ENCODE results near the gene MTHFD1L. TPM values are rescaled to one million over a fixed set of nuclear protein-coding genes. Genes with fewer than 3 reads are reported as not detected.

MTHFD1L gene
- total RNA-seq, 4 donors from 2014 or later, result 2.5 to 7.1 (median 4.2) TPM

DNA sequence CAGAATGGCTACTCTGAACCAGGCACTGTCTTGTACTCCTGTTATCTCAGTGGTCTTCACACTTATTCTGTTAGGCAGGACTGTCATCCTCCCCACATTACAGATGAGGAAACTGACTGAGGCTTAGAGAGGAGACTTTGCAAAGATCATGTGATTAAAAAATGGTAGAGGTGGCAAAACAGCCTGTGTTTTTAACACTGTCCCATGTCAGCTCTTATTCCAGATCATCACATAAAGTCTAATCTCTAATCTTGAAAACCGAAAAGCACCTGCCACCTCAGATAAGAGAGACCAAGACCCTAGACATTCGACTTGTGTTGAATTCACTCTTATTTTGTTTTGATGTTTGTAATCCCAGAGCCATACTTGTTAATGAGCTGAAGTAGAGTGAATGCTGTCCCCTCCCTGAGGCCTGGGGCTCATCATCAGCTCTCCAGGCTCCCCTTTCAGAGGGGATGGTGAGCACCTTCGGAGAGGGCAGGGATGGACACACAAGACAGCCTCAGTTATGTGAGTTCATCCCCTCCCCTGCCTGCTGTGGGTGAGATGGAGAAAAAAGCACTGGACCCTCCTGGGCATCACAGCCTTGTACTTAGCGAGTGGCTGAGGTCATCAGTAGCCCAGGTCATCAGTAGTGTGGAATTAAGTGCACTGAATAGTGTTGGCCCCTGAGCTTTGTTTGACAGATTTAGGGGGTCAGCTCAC is 30.6 kb downstream of the MTHFD1L start:
- Histone ChIP-seq H3K27ac (replicated peaks in 1 of 4) (no peak overlapping the region), H3K9me3 (no peaks in the 10 kb centered on the region), H3K4me3 (no peak overlapping the region), H3K27me3 (no peaks in the 10 kb centered on the region), H3K4me1 (peaks cover 8 to 19% (median 12%) of the 10 kb centered on the region in 4 donors), H3K36me3 (peaks cover 0 to 4% (median 0%) of the 10 kb centered on the region in 4 donors)
- DNase-seq (ENCODE audit: extremely low spot score), result no peak
- intact Hi-C loops (cut with DNase I), result loop anchor here (10.0 kb wide), 1 partner anchor 579 kb away; no protein-coding TSS in a partner anchor
- TF ChIP-seq POLR2A (IDR thresholded peaks at IDR 0.05; ENCODE audit: low read depth), result no peak
- TF ChIP-seq, protein P1, sequence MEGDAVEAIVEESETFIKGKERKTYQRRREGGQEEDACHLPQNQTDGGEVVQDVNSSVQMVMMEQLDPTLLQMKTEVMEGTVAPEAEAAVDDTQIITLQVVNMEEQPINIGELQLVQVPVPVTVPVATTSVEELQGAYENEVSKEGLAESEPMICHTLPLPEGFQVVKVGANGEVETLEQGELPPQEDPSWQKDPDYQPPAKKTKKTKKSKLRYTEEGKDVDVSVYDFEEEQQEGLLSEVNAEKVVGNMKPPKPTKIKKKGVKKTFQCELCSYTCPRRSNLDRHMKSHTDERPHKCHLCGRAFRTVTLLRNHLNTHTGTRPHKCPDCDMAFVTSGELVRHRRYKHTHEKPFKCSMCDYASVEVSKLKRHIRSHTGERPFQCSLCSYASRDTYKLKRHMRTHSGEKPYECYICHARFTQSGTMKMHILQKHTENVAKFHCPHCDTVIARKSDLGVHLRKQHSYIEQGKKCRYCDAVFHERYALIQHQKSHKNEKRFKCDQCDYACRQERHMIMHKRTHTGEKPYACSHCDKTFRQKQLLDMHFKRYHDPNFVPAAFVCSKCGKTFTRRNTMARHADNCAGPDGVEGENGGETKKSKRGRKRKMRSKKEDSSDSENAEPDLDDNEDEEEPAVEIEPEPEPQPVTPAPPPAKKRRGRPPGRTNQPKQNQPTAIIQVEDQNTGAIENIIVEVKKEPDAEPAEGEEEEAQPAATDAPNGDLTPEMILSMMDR (IDR thresholded peaks at IDR 0.05), result no peak
- TF ChIP-seq POLR2AphosphoS5 (IDR thresholded peaks at IDR 0.05), result no peak
- TF ChIP-seq EP300 (IDR thresholded peaks at IDR 0.05), result no peak
- WGBS, result 70% methylated on average over 4 of the region's 4 CpGs

DNA sequence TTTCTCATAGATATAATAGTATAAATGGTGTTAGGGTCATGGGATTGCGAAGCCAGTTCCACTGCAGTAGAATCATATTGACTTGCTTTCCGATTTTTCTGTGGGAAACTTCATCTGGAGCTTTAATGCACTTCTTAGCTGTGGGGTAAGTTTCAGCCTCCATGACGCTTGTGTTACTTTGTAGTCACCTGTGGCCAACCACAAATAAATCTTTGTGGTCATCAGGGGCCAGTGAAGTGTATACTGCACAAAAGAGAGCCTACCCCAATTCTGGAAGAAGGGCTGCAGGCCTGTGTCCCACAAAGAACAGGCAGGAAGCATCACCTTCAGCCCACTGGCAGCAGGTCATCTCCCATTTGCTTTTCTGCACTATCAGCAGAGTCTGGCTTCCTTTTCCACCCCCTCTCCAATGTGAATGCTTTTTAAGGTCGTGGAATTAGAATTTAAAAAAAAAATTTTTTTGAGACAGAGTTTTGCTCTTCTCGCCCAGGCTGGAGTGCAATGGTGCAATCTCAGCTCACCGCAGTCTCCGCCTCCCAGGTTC is 32.0 kb downstream of the MTHFD1L start:
- intact Hi-C loops (cut with DNase I), result loop anchor here (10.0 kb wide), 1 partner anchor 577 kb away; no protein-coding TSS in a partner anchor
- Histone ChIP-seq H3K4me1 (peaks cover 7 to 14% (median 8%) of the 10 kb centered on the region in 4 donors), H3K4me3 (no peak overlapping the region), H3K27ac (replicated peaks in 1 of 4) (no peak overlapping the region), H3K9me3 (no peaks in the 10 kb centered on the region), H3K27me3 (no peaks in the 10 kb centered on the region), H3K36me3 (peaks cover 0 to 4% (median 0%) of the 10 kb centered on the region in 4 donors)
- TF ChIP-seq, protein P1 (IDR thresholded peaks at IDR 0.05), result no peak
- TF ChIP-seq POLR2A (IDR thresholded peaks at IDR 0.05; ENCODE audit: low read depth), result no peak
- no peak for TF ChIP-seq EP300 (IDR thresholded peaks at IDR 0.05)
- TF ChIP-seq POLR2AphosphoS5 (IDR thresholded peaks at IDR 0.05), result no peak
- 91% methylated on average over 7 of the region's 7 CpGs for WGBS
- no peak for DNase-seq (ENCODE audit: extremely low spot score)

DNA sequence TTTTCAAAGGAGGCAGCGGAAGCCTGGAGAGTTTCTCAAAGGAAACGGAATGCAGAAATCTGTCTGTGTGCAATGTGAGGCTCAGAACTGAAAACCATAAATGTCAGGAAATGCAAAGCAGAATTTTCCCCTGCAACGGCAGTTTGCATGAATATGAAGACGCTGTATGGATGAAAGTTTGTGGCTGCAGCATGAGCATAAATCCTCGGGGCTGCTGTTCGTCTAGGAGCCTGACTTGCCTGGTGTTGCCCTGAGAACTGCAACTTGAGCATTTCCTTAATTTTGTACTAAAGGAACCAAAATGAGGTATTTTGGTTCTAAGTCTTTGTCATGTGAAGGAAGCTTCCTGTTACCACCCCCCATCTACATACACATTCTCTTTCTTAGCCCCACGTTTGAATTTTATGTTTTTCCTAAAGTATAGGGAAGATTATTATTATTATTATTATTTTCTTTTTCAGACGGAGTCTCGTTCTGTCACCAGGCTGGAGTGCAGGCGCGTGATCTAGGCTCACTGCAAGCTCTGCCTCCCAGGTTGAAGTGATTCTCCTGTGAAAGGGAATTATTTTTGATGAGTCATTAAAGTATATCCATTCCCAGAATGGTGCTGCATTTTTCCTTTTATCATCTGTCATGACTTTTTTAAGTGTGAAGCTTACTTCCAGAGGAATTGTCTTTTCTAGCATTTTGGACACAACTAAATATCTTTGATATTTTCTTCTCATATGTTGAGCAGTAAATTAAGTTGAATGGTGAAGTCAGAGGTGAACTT is 33.1 kb downstream of the MTHFD1L start:
- no peak overlapping the region for H3K4me3 ChIP-seq
- DNase-seq (ENCODE audit: extremely low spot score), result no peak
- H3K4me1 ChIP-seq, result peaks cover 7 to 10% (median 8%) of the 10 kb centered on the region in 4 donors
- TF ChIP-seq, protein P1 (IDR thresholded peaks at IDR 0.05), result no peak
- TF ChIP-seq EP300 (IDR thresholded peaks at IDR 0.05) (no peak), POLR2AphosphoS5 (IDR thresholded peaks at IDR 0.05) (no peak), POLR2A (IDR thresholded peaks at IDR 0.05; ENCODE audit: low read depth) (no peak)
- 75% methylated on average over 11 of the region's 11 CpGs for WGBS
- no peaks in the 10 kb centered on the region for H3K9me3 ChIP-seq
- H3K27me3 ChIP-seq, result no peaks in the 10 kb centered on the region
- intact Hi-C loops (cut with DNase I), result loop anchor here (10.0 kb wide), 1 partner anchor 576 kb away; no protein-coding TSS in a partner anchor
- H3K36me3 ChIP-seq, result peaks cover 0 to 4% (median 0%) of the 10 kb centered on the region in 4 donors
- no peak overlapping the region for H3K27ac ChIP-seq (replicated peaks in 1 of 4)

DNA sequence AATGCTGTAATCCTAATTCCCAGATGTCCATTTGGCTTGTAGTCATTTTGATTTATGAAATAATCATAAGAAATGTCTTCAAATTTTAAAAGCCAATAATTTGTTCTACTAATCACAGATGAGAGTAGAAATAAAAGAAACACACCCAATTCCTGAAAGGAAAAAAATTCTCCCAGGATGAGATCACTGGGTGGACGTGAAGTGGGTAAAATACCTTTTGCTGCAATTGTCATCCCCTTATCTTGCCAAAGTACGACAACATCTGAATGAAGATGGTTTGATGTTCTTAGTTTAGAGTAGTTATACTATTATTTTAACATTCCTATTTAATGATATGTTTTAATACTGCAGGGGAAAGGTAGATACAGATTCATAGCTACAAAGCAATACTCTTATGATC is 33.7 kb downstream of the MTHFD1L start:
- no peak for DNase-seq (ENCODE audit: extremely low spot score)
- Histone ChIP-seq H3K27ac (replicated peaks in 1 of 4) (no peak overlapping the region), H3K36me3 (peaks cover 0 to 4% (median 0%) of the 10 kb centered on the region in 4 donors), H3K4me3 (no peak overlapping the region), H3K27me3 (no peaks in the 10 kb centered on the region), H3K4me1 (peaks cover 7 to 10% (median 8%) of the 10 kb centered on the region in 4 donors), H3K9me3 (no peaks in the 10 kb centered on the region)
- WGBS, result 77% methylated on average over 2 of the region's 2 CpGs
- intact Hi-C loops (cut with DNase I), result loop anchor here (10.0 kb wide), 1 partner anchor 576 kb away; no protein-coding TSS in a partner anchor
- TF ChIP-seq EP300 (IDR thresholded peaks at IDR 0.05), result no peak
- TF ChIP-seq POLR2AphosphoS5 (IDR thresholded peaks at IDR 0.05), result no peak
- TF ChIP-seq, protein P1 (IDR thresholded peaks at IDR 0.05), result no peak
- no peak for TF ChIP-seq POLR2A (IDR thresholded peaks at IDR 0.05; ENCODE audit: low read depth)
